HEK293T (cell line): Measurements from ENCODE around the gene SMARCB1.

ENCODE experiments used
- BHLHE40 ChIP-seq: fragments of 450-650 bp; IDR thresholded peaks from 2 replicates; pipeline ENCODE4 v1.6.1; 2016; ENCODE audit warnings: mild to moderate bottlenecking, moderate library complexity, borderline replicate concordance
- ELF4 ChIP-seq: fragments of 450-650 bp; IDR thresholded peaks from 2 replicates; pipeline ENCODE4 v1.6.1; 2017; ENCODE audit warnings: antibody characterized with exemption
- SUZ12 ChIP-seq: fragments of 450-650 bp; IDR thresholded peaks from 2 replicates; pipeline ENCODE4 v1.6.1; 2016; ENCODE audit warnings: mild to moderate bottlenecking

DNA sequence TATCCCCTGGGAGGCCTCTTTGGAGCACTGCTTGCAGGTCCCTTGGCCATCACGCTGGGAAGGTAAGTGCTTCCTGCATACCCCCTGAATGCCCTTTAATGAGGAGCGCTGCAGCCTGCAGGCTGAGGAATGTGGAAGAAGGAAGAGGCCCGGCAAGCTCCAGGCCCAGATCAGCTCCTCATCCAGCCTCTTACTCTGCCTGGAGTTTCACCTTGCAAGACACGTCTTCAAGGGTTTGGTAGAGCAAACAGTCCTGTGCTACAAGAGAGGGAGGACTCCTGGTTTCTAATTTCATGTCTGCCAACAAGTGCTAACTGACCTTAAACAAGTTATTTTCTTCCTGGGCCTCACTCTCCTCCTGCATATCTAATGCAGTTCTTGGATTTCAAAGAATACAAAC is 81.8 kb downstream of the SMARCB1 start:
- TF ChIP-seq SUZ12 (no peak), BHLHE40 (no peak), ELF4 (no peak)
